Smooth muscle cell (in vitro differentiated cells): Measurements from ENCODE around the gene PNPT1. TPM values are rescaled to one million over a fixed set of nuclear protein-coding genes. Genes with fewer than 3 reads are reported as not detected.

Source experiments
- DNase-seq: peaks from one replicate; lab custom pipeline; 2025; ENCODE audit not compliant: unreplicated experiment; lab: John Stamatoyannopoulos, UW
- H2AFZ ChIP-seq: fragments of 200-600 bp; sonication (generic); 2 replicates; pipeline ENCODE4 v1.6.0; 2016; ENCODE audit warnings: antibody characterized with exemption, low read depth, mild to moderate bottlenecking
- H3F3A ChIP-seq: fragments of 200-600 bp; sonication (generic); 2 replicates; pipeline ENCODE4 v1.6.0; 2017; ENCODE audit warnings: antibody characterized with exemption, low read depth
- H3K27ac ChIP-seq: fragments of 200-600 bp; sonication (generic); 2 replicates; pipeline ENCODE4 v1.5.1; 2016; ENCODE audit warnings: low read depth, mild to moderate bottlenecking
- H3K27me3 ChIP-seq: fragments of 200-600 bp; sonication (generic); 2 replicates; pipeline ENCODE4 v1.6.1; 2016; ENCODE audit warnings: low read depth, mild to moderate bottlenecking
- H3K36me3 ChIP-seq: fragments of 200-600 bp; sonication (generic); 2 replicates; pipeline ENCODE4 v1.5.1; 2016; ENCODE audit warnings: low read depth
- H3K4me1 ChIP-seq: fragments of 200-600 bp; sonication (generic); 2 replicates; pipeline ENCODE4 v1.5.1; 2016; ENCODE audit warnings: low read depth
- H3K4me2 ChIP-seq: fragments of 200-600 bp; sonication (generic); 2 replicates; pipeline ENCODE4 v1.6.0; 2016; ENCODE audit warnings: mild to moderate bottlenecking
- H3K4me3 ChIP-seq: fragments of 200-600 bp; sonication (generic); 2 replicates; pipeline ENCODE4 v1.5.1; 2016; ENCODE audit warnings: mild to moderate bottlenecking
- H3K79me2 ChIP-seq: fragments of 200-600 bp; sonication (generic); 2 replicates; pipeline ENCODE4 v1.6.0; 2016; ENCODE audit warnings: low read depth, mild to moderate bottlenecking
- H3K9ac ChIP-seq: fragments of 200-600 bp; sonication (generic); 2 replicates; pipeline ENCODE4 v1.6.0; 2016; ENCODE audit warnings: low read depth
- H3K9me3 ChIP-seq: fragments of 200-600 bp; sonication (generic); replicated peaks from 2 replicates; pipeline ENCODE4 v1.5.1; 2016; ENCODE audit warnings: low read depth
- H4K20me1 ChIP-seq: fragments of 200-600 bp; sonication (generic); 2 replicates; pipeline ENCODE4 v1.6.0; 2016; ENCODE audit warnings: low read depth
- WGBS: methylation state at CpG from one replicate; pipeline ENCODE4 v1.1.7; 2016; ENCODE audit warnings: low lambda C conversion rate; 5-methylcytosine and 5-hydroxymethylcytosine counted together
- polyA plus RNA-seq: library from polyadenylated mRNA; unstranded; fragments of >200 nt; fragmentation: Nextera tagmentation; extraction: Ambion mirVana; gene quantifications from 2 replicates; pipeline ENCODE4 v1.2.1, GENCODE V29; 2016
- total RNA-seq: library from RNA; depleted of rRNA; stranded (reverse); fragments of >200 nt; gene quantifications from 2 replicates; pipeline ENCODE4 v1.2.3, GENCODE V29; 2014
- TF ChIP-seq, protein P1 (sequence below): fragments of 200-600 bp; sonication (generic); IDR thresholded peaks from 2 replicates; pipeline ENCODE4 v1.5.1; 2017; ENCODE audit warnings: borderline replicate concordance, mild to moderate bottlenecking, antibody characterized with exemption; ENCODE audit not compliant: insufficient read depth, poor library complexity, severe bottlenecking

The PNPT1 gene
- total and polyA plus RNA-seq, 2 experiments from 2014 or later: 7.9 to 16.9 TPM

- Histone ChIP-seq H3K9me3 (no peaks in the 10 kb centered on the region), H3K4me1 (no peaks in the 10 kb centered on the region), H3K79me2 (no peaks in the 10 kb centered on the region), H2AFZ (no peak overlapping the region), H3K9ac (no peak overlapping the region), H3K27ac (no peak overlapping the region), H4K20me1 (no peaks in the 10 kb centered on the region), H3K4me2 (no peak overlapping the region), H3F3A (no peaks in the 10 kb centered on the region), H3K27me3 (no peaks in the 10 kb centered on the region), H3K4me3 (no peak overlapping the region), H3K36me3 (peaks cover 19% of the 10 kb centered on the region)
- TF ChIP-seq, protein P1, sequence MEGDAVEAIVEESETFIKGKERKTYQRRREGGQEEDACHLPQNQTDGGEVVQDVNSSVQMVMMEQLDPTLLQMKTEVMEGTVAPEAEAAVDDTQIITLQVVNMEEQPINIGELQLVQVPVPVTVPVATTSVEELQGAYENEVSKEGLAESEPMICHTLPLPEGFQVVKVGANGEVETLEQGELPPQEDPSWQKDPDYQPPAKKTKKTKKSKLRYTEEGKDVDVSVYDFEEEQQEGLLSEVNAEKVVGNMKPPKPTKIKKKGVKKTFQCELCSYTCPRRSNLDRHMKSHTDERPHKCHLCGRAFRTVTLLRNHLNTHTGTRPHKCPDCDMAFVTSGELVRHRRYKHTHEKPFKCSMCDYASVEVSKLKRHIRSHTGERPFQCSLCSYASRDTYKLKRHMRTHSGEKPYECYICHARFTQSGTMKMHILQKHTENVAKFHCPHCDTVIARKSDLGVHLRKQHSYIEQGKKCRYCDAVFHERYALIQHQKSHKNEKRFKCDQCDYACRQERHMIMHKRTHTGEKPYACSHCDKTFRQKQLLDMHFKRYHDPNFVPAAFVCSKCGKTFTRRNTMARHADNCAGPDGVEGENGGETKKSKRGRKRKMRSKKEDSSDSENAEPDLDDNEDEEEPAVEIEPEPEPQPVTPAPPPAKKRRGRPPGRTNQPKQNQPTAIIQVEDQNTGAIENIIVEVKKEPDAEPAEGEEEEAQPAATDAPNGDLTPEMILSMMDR: no peak
- DNase-seq: no peak
Measured at GRCh38 chr2:55668956-55669355, 24.7 kb downstream of the PNPT1 start.

- peaks cover 18% of the 10 kb centered on the region for H3K36me3 ChIP-seq
- no peaks in the 10 kb centered on the region for H3K9me3 ChIP-seq
- no peaks in the 10 kb centered on the region for H3K4me1 ChIP-seq
- H2AFZ ChIP-seq: no peak overlapping the region
- 97% methylated on average over 2 of the region's 2 CpGs for WGBS
- no peak overlapping the region for H3K4me3 ChIP-seq
- no peaks in the 10 kb centered on the region for H3K27me3 ChIP-seq
- H3K9ac ChIP-seq: no peak overlapping the region
- no peak overlapping the region for H3K27ac ChIP-seq
- TF ChIP-seq, protein P1: no peak
- H3K79me2 ChIP-seq: no peaks in the 10 kb centered on the region
- H3F3A ChIP-seq: no peaks in the 10 kb centered on the region
- no peak overlapping the region for H3K4me2 ChIP-seq
- DNase-seq: no peak
- H4K20me1 ChIP-seq: no peaks in the 10 kb centered on the region
Measured at GRCh38 chr2:55653255-55653654, 40.4 kb downstream of the PNPT1 start.

DNA sequence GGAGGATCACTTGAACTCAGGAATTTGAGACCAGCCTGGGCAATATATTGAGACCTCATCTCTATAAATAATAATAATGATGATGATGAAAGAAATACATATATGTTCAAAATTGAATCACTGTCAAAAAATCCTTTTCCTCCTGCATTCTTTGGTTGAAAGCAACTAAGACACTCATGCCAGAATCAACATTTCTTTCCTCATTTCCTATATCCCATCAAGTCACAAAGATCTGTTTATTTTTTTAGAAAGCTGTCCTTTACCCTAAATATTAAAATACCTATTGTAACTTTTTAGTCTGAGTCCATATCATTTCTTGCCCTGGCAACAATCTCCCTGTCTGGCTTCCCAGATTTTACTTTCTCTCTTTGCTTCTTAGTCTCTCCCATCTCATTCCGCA, 44.4 kb downstream of the PNPT1 start:
- Histone ChIP-seq H3K27me3 (no peaks in the 10 kb centered on the region), H3K4me3 (no peak overlapping the region), H3K9ac (no peak overlapping the region), H3K4me1 (no peaks in the 10 kb centered on the region), H3K9me3 (no peaks in the 10 kb centered on the region), H3K79me2 (no peaks in the 10 kb centered on the region), H4K20me1 (no peaks in the 10 kb centered on the region), H3K36me3 (peaks cover 4% of the 10 kb centered on the region), H3K4me2 (no peak overlapping the region), H2AFZ (no peak overlapping the region), H3K27ac (no peak overlapping the region), H3F3A (no peaks in the 10 kb centered on the region)
- 98% methylated on average over 1 of the region's 1 CpG for WGBS
- TF ChIP-seq, protein P1: no peak
- DNase-seq: no peak

GRCh38 chr2:55636831-55637230, 56.8 kb downstream of the PNPT1 start:
- H3K79me2 ChIP-seq: no peaks in the 10 kb centered on the region
- TF ChIP-seq, protein P1: no peak
- no peaks in the 10 kb centered on the region for H3K27me3 ChIP-seq
- peaks cover 12% of the 10 kb centered on the region for H3K36me3 ChIP-seq
- H3K4me3 ChIP-seq: no peak overlapping the region
- H3K4me2 ChIP-seq: no peak overlapping the region
- WGBS: 97% methylated on average over 3 of the region's 3 CpGs
- H3K9me3 ChIP-seq: no peaks in the 10 kb centered on the region
- DNase-seq: no peak
- no peaks in the 10 kb centered on the region for H3F3A ChIP-seq
- no peaks in the 10 kb centered on the region for H3K4me1 ChIP-seq
- H2AFZ ChIP-seq: no peak overlapping the region
- H4K20me1 ChIP-seq: no peaks in the 10 kb centered on the region
- no peak overlapping the region for H3K27ac ChIP-seq
- no peak overlapping the region for H3K9ac ChIP-seq
